Ovary (tissue), 9 donors: ENCODE data around the gene GPC4. TPM values are rescaled to one million over a fixed set of nuclear protein-coding genes. Genes with fewer than 3 reads are reported as not detected.

Experiments
- DNase-seq, 5 donors: peaks; one replicate each; pipeline ENCODE4 v3.0.0-alpha.2; 2019 to 2020
- H3K27ac ChIP-seq, 2 donors: fragments of 200-600 bp; one replicate each; pipeline versions ENCODE4 v1.5.1 to v1.8.0; 2019 to 2022
- H3K27me3 ChIP-seq: fragments of 200-600 bp; one replicate; pipeline ENCODE4 v1.8.0; 2022
- H3K36me3 ChIP-seq: fragments of 200-600 bp; sonication (generic); one replicate; pipeline ENCODE4 v1.5.1; 2019
- H3K4me1 ChIP-seq: one replicate; pipeline ENCODE4 v1.8.1; 2013; ENCODE audit warnings: mild to moderate bottlenecking, moderate library complexity; ENCODE audit not compliant: insufficient read depth
- H3K4me3 ChIP-seq: fragments of 200-600 bp; sonication (generic); one replicate; pipeline ENCODE4 v1.5.1; 2017
- H3K9me3 ChIP-seq, 2 donors: fragments of 200-600 bp in 1 of 2; sonication (generic) in 1 of 2; one replicate each; pipeline versions ENCODE4 v1.5.1 to v1.8.1; 2013 to 2019; ENCODE audit warnings: mild to moderate bottlenecking in 1 of 2, moderate library complexity in 1 of 2
- EP300 ChIP-seq: sonication (generic); formaldehyde crosslinking; IDR thresholded peaks from one replicate; pipeline ENCODE4 v1.6.1; 2017; ENCODE audit warnings: antibody characterized with exemption
- POLR2A ChIP-seq: fragments of 450-650 bp; IDR thresholded peaks from one replicate; pipeline ENCODE4 v1.6.1; 2017; ENCODE audit warnings: antibody characterized with exemption, mild to moderate bottlenecking, moderate library complexity
- WGBS, 3 donors: extraction: QIAGEN DNeasy Blood & Tissue Kit in 1 of 3; methylation state at CpG; one replicate each; pipeline versions ENCODE4 v1.1.5 to v1.1.7; 2013 to 2017; 5-methylcytosine and 5-hydroxymethylcytosine counted together
- intact Hi-C, 4 donors: fragments of 100-400 bp; cut with DNase I; formaldehyde crosslinking; loops; one replicate each; pipeline versions ENCODE4 v1.11.0 to v1.15.1; 2022 to 2023
- polyA plus RNA-seq, 2 donors: library from polyadenylated mRNA; stranded (reverse); fragments of 200-250 nt in 1 of 2; fragments of 350-450 nt in 1 of 2; fragmentation: Illumina TruSeq in 1 of 2; extraction: RNeasy Lipid Tissue Mini Kit (QIAGEN cat#74804) in 1 of 2; gene quantifications; one replicate each; pipeline ENCODE4 v1.2.3, GENCODE V29; 2013 to 2014
- total RNA-seq, 7 donors: library from RNA; depleted of rRNA in 2 of 7; stranded (reverse); fragments of >200 nt in 2 of 7; fragmentation: NEBNext Ultra II Directional in 3 of 7; extraction: Animal tissue kit (Norgen Biotek cat#: 25700) in 3 of 7; gene quantifications; one replicate each; pipeline versions ENCODE4 v1.1.0 to v1.2.4, GENCODE V29; 2016 to 2023
- TF ChIP-seq, protein P1 (sequence below), 3 donors: fragments of 450-650 bp in 2 of 3; fragments of 200-600 bp in 1 of 3; IDR thresholded peaks; one replicate each; pipeline versions ENCODE4 v1.5.1 to v1.8.0; 2016 to 2022; ENCODE audit warnings: antibody characterized with exemption in 3 of 3, mild to moderate bottlenecking in 1 of 3
- donor health status: DM: no; HTN: no; CAD: no; lungs with moderate emphysema.
- donor health status: DM: no; HTN: no; CAD: no.
- donor health status: Bipolar disorder and iron deficiency.
- donor health status: DM: yes; HTN: yes; CAD: no.
- donor health status: DM: no; HTN: no; CAD: no.
- donor health status: DM: yes; HTN: yes; CAD: no.

The GPC4 gene
- total and polyA plus RNA-seq, 9 donors: 9.0 to 21.7 (median 12.3) TPM

DNA sequence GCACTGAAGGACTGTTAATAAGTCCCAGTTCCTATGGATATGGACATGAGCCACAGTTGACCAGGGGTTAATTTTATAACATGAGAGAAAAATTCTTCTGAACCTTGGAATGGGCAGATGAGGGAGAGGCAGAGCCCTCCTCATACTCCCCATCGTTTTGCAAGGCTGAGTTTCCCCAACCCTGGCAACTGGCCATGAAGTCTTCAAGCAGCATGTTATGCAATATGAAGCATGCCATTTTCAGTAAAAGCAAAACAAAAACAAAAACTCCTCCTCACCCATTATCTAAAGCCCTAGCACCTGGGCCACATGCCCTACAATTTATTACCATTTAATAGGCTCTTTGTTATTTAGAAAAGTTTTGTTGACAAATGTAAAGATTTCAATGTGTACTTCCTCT is 64.5 kb downstream of the GPC4 start:
- no peaks in the 10 kb centered on the region for H3K9me3 ChIP-seq
- no peak overlapping the region for H3K27ac ChIP-seq
- WGBS, 3 donors: 0 to 3% (median 0%) methylated on average over 1 of the region's 1 CpG
- no peak for TF ChIP-seq EP300
- TF ChIP-seq, protein P1, sequence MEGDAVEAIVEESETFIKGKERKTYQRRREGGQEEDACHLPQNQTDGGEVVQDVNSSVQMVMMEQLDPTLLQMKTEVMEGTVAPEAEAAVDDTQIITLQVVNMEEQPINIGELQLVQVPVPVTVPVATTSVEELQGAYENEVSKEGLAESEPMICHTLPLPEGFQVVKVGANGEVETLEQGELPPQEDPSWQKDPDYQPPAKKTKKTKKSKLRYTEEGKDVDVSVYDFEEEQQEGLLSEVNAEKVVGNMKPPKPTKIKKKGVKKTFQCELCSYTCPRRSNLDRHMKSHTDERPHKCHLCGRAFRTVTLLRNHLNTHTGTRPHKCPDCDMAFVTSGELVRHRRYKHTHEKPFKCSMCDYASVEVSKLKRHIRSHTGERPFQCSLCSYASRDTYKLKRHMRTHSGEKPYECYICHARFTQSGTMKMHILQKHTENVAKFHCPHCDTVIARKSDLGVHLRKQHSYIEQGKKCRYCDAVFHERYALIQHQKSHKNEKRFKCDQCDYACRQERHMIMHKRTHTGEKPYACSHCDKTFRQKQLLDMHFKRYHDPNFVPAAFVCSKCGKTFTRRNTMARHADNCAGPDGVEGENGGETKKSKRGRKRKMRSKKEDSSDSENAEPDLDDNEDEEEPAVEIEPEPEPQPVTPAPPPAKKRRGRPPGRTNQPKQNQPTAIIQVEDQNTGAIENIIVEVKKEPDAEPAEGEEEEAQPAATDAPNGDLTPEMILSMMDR (IDR thresholded peaks at IDR 0.05): no peak
- no peak for TF ChIP-seq POLR2A
- no peaks in the 10 kb centered on the region for H3K36me3 ChIP-seq
- no peaks in the 10 kb centered on the region for H3K27me3 ChIP-seq
- intact Hi-C loops: no loop called here
- no peak overlapping the region for H3K4me3 ChIP-seq
- DNase-seq: peak; percentile 33 to 79 (median 53)
- peaks cover 4% of the 10 kb centered on the region for H3K4me1 ChIP-seq

- H3K27ac ChIP-seq: no peak overlapping the region
- H3K27me3 ChIP-seq: no peaks in the 10 kb centered on the region
- no peaks in the 10 kb centered on the region for H3K4me1 ChIP-seq
- no peak overlapping the region for H3K4me3 ChIP-seq
- intact Hi-C loops: no loop called here
- no peaks in the 10 kb centered on the region for H3K9me3 ChIP-seq
- DNase-seq: no peak
- H3K36me3 ChIP-seq: no peaks in the 10 kb centered on the region
- TF ChIP-seq POLR2A (no peak), EP300 (no peak)
- TF ChIP-seq, protein P1 (IDR thresholded peaks at IDR 0.05): no peak
- WGBS, 3 donors: 61 to 77% (median 70%) methylated on average over 3 of the region's 3 CpGs
These were observed 69.3 kb downstream of the GPC4 start for GRCh38 chrX:133346026-133346425.

GRCh38 chrX:133339566-133339965 is 75.7 kb downstream of the GPC4 start:
- no peaks in the 10 kb centered on the region for H3K4me1 ChIP-seq
- 42 to 62% (median 48%) methylated on average over 2 of the region's 2 CpGs for WGBS, 3 donors

GRCh38 chrX:133337250-133337649 is 78.0 kb downstream of the GPC4 start:
- intact Hi-C loops: loop anchor here in 2 of 4 donors (10.0 kb wide), 2 partner anchors 328 to 338 kb away; no protein-coding TSS in a partner anchor
- WGBS, 3 donors: 45 to 57% (median 52%) methylated on average over 2 of the region's 2 CpGs
- peak in 3 of 5 donors; percentile 51 to 65 (median 58) for DNase-seq
- no peak for TF ChIP-seq EP300
- no peak for TF ChIP-seq POLR2A
- TF ChIP-seq, protein P1 (IDR thresholded peaks at IDR 0.05): no peak
- Histone ChIP-seq H3K4me1 (no peaks in the 10 kb centered on the region), H3K27me3 (no peaks in the 10 kb centered on the region), H3K27ac (no peak overlapping the region), H3K4me3 (no peak overlapping the region), H3K9me3 (no peaks in the 10 kb centered on the region), H3K36me3 (no peaks in the 10 kb centered on the region)

More at GRCh38 chrX:133339566-133339965, 75.7 kb downstream of the GPC4 start:
- Histone ChIP-seq H3K4me3 (no peak overlapping the region), H3K9me3 (no peaks in the 10 kb centered on the region), H3K27ac (no peak overlapping the region), H3K36me3 (no peaks in the 10 kb centered on the region), H3K27me3 (no peaks in the 10 kb centered on the region)
- intact Hi-C loops: loop anchor here in 2 of 4 donors (10.0 kb wide), 2 partner anchors 325 to 335 kb away; no protein-coding TSS in a partner anchor
- TF ChIP-seq EP300 (no peak), POLR2A (no peak)
- no peak for DNase-seq

DNA sequence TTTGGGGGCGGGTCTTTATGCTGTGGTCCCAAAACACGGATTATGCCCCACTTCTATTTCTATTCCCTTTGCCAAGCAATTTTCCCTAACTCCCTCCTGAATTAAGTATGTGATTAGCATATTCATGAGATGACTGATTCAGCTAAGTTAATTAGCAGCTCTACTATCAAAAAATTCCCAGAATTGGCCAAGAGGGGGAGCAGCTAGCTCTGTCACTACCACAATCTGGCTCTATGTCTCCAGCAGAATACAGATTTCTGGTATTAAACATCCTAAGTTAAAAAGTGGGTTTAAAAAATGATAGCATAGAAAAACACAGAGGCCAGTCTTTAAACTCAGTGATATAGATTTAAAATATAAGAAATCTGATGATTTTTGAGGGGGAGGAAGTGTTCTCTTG is 80.3 kb downstream of the GPC4 start:
- H3K27me3 ChIP-seq: no peaks in the 10 kb centered on the region
- WGBS, 3 donors: 34 to 42% (median 37%) methylated on average over 2 of the region's 2 CpGs
- TF ChIP-seq, protein P1 (IDR thresholded peaks at IDR 0.05): peak in 2 of 3 donors; percentile 21 to 25
- TF ChIP-seq POLR2A: no peak
- H3K36me3 ChIP-seq: no peaks in the 10 kb centered on the region
- no peaks in the 10 kb centered on the region for H3K4me1 ChIP-seq
- no peak overlapping the region for H3K27ac ChIP-seq
- no peaks in the 10 kb centered on the region for H3K9me3 ChIP-seq
- peak in 1 of 5 donors; percentile 35 for DNase-seq
- intact Hi-C loops: loop anchor here in 2 of 4 donors (10.0 kb wide), 2 partner anchors 330 to 340 kb away; no protein-coding TSS in a partner anchor
- H3K4me3 ChIP-seq: no peak overlapping the region
